ENCODE measurements around the gene AASDHPPT.

The AASDHPPT gene

DNA sequence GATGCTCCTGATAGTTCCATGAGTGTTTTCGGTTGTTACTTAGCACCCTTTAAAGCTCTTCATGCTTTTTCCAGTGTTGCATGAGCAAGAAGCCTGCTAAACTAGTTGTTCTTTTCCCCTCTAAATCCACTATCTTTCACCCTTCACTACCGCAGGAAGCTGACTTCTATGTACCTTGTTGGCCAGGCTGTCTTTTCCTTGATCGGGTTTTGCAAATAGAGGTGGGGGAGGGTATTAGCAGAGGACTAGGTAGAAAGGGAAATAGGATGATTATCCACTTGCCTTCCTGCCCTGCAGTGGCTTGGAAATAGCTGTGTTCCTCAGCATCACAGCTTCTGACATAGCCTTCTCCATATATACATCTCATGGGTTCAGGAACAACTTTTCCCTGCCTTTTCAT lies 23.9 kb downstream of the AASDHPPT start:
- TF ChIP-seq, protein P1, sequence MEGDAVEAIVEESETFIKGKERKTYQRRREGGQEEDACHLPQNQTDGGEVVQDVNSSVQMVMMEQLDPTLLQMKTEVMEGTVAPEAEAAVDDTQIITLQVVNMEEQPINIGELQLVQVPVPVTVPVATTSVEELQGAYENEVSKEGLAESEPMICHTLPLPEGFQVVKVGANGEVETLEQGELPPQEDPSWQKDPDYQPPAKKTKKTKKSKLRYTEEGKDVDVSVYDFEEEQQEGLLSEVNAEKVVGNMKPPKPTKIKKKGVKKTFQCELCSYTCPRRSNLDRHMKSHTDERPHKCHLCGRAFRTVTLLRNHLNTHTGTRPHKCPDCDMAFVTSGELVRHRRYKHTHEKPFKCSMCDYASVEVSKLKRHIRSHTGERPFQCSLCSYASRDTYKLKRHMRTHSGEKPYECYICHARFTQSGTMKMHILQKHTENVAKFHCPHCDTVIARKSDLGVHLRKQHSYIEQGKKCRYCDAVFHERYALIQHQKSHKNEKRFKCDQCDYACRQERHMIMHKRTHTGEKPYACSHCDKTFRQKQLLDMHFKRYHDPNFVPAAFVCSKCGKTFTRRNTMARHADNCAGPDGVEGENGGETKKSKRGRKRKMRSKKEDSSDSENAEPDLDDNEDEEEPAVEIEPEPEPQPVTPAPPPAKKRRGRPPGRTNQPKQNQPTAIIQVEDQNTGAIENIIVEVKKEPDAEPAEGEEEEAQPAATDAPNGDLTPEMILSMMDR (IDR thresholded peaks at IDR 0.05; ENCODE audit: insufficient read depth, low read length, poor library complexity, severe bottlenecking), result no peak
- Histone ChIP-seq H3K4me3 (replicated peaks; ENCODE audit: low read depth, low read length) (no peak overlapping the region), H3K27me3 (replicated peaks; ENCODE audit: control insufficient read depth, insufficient read depth, low read length) (no peaks in the 10 kb centered on the region), H3K36me3 (ENCODE audit: control insufficient read depth, insufficient read depth, low read length) (no peaks in the 10 kb centered on the region; the same call in 1 of the 2 replicates)
- no peak for DNase-seq (ENCODE audit: extremely low read depth, insufficient read length)

DNA sequence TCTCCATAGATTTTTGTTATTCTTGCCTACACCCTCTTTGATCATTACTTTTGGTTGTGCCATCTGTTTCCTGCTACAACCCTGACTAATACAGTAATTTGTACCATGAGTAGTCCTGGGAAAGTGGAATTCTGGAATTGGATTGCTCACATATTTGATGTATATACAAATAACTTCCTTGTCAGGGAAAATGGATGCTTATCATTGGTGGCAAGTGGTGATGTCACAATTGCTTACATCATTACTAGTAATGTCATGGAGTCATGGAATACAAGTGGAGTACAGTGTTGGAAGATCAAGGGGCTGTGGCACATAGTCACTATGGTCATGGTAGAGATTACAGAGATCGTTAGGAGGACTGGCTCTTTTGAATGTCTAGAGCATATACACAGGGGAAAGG lies 24.4 kb downstream of the AASDHPPT start:
- DNase-seq (ENCODE audit: extremely low read depth, insufficient read length), result no peak
- Histone ChIP-seq H3K27me3 (replicated peaks; ENCODE audit: control insufficient read depth, insufficient read depth, low read length) (no peaks in the 10 kb centered on the region), H3K36me3 (ENCODE audit: control insufficient read depth, insufficient read depth, low read length) (no peaks in the 10 kb centered on the region; the same call in 1 of the 2 replicates), H3K4me3 (replicated peaks; ENCODE audit: low read depth, low read length) (no peak overlapping the region)
- TF ChIP-seq, protein P1 (IDR thresholded peaks at IDR 0.05; ENCODE audit: insufficient read depth, low read length, poor library complexity, severe bottlenecking), result no peak

DNA sequence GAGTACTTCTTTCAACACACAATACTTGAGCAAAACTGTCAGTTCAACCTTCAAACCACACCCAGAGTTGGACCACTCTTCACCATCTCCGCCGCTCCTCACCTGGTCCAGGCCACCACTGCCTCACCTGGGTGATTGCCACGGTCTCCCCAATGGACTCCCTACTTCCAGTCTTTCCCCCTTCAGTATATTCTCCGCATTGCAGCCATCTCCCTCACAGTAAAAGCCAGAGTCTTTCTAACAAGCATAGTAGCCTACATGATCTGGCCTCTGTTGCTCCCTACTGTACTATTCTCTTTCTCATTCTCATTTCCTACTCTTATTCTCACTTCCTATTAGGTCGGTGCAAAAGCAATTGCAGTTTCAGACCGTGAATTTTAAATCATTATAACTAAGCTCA lies 28.5 kb downstream of the AASDHPPT start:
- H3K27me3 ChIP-seq (replicated peaks; ENCODE audit: control insufficient read depth, insufficient read depth, low read length), result no peaks in the 10 kb centered on the region
- no peaks in the 10 kb centered on the region for H3K36me3 ChIP-seq (ENCODE audit: control insufficient read depth, insufficient read depth, low read length)
- H3K4me3 ChIP-seq (replicated peaks; ENCODE audit: low read depth, low read length), result no peak overlapping the region
- no peak for DNase-seq (ENCODE audit: extremely low read depth, insufficient read length)
- TF ChIP-seq, protein P1 (IDR thresholded peaks at IDR 0.05; ENCODE audit: insufficient read depth, low read length, poor library complexity, severe bottlenecking), result no peak

DNA sequence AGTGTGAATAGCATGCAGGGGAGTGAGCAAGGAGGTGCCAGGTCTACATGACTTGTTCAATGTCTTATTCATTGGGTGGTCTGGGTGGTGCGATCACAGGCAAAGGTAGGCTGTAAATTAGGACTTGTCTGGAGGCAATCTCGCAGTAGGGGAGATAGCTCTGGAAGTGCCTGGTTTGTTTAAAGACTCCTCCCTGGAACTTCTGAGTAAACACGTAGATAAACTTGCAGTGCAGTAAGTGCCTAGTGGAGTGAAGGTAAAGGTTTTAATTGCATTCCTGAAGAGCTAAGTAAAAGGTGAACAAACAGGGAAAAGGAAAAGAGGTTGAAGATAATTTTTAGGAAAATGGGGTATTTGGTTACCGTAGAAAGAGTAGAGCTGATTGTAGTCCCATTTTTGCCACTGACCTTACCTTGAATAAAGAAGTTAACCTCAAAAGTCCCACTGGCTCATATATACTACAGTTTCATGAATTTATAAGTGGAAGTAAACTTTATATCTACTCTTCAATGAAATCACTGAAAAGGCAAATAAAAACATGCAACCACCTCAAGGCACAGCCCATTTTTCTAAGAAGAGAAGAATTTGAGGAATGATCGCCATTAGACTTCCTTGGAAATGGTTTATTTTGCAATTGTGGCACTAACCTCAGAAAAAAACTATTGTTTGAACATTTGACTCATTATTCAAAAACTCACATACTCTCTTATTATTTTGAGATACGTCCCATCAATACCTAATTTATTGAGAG lies 44.3 kb downstream of the AASDHPPT start:
- no peak for DNase-seq (ENCODE audit: extremely low read depth, insufficient read length)
- Histone ChIP-seq H3K4me3 (replicated peaks; ENCODE audit: low read depth, low read length) (no peak overlapping the region), H3K36me3 (ENCODE audit: control insufficient read depth, insufficient read depth, low read length) (no peaks in the 10 kb centered on the region), H3K27me3 (replicated peaks; ENCODE audit: control insufficient read depth, insufficient read depth, low read length) (no peaks in the 10 kb centered on the region)
- TF ChIP-seq, protein P1 (IDR thresholded peaks at IDR 0.05; ENCODE audit: insufficient read depth, low read length, poor library complexity, severe bottlenecking), result no peak

DNA sequence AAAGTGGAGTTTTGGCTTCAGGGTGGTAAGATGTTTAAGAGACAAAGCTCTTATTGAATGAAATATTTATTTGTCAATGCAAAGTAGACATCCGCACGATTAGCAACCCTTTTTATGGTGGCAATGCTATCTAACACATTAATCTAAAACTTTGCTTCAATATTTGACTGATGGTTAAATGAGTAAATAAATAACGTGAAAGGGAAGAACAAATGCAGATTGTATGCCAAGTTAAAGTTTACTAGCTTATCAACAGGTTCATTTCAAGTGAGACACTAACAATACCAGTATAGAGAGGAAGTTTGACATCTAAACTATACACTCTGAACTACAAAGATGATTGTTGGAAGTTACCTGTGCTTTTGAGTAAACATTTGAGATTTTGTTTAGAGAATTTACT lies 50.1 kb downstream of the AASDHPPT start:
- no peak overlapping the region for H3K4me3 ChIP-seq (replicated peaks; ENCODE audit: low read depth, low read length)
- no peak for DNase-seq (ENCODE audit: extremely low read depth, insufficient read length)
- TF ChIP-seq, protein P1 (IDR thresholded peaks at IDR 0.05; ENCODE audit: insufficient read depth, low read length, poor library complexity, severe bottlenecking), result no peak
- no peaks in the 10 kb centered on the region for H3K36me3 ChIP-seq (ENCODE audit: control insufficient read depth, insufficient read depth, low read length)
- H3K27me3 ChIP-seq (replicated peaks; ENCODE audit: control insufficient read depth, insufficient read depth, low read length), result no peaks in the 10 kb centered on the region; the same call in 1 of the 2 replicates
